Right atrium auricular region (tissue), 2 donors: ENCODE measurements around the gene SDR9C7. TPM values are rescaled to one million over a fixed set of nuclear protein-coding genes. Genes with fewer than 3 reads are reported as not detected.
"Not testable (repeated sequence)": the region's sequence is repeated elsewhere in the genome, so short reads cannot be mapped to it uniquely, and the experiment has no call there.

ENCODE experiments used
- DNase-seq: peaks from one replicate; pipeline ENCODE4 v3.0.0-alpha.2; 2019; ENCODE audit warnings: low spot score
- H3K27ac ChIP-seq, 2 donors: fragments of 200-600 bp; sonication (generic); 1 replicate in 1 of 2; 2 replicates in 1 of 2; pipeline ENCODE4 v1.5.1; 2016 to 2019
- H3K27me3 ChIP-seq, 2 donors: fragments of 200-600 bp; sonication (generic); one replicate each; pipeline versions ENCODE4 v1.5.1 to v1.6.0; 2017 to 2019
- H3K36me3 ChIP-seq: fragments of 200-600 bp; sonication (generic); one replicate; pipeline ENCODE4 v1.5.1; 2016
- H3K4me1 ChIP-seq, 2 donors: fragments of 200-600 bp; sonication (generic); one replicate each; pipeline versions ENCODE4 v1.5.1 to v1.6.0; 2017 to 2019
- H3K4me3 ChIP-seq, 2 donors: fragments of 200-600 bp; sonication (generic); 1 replicate in 1 of 2; 2 replicates in 1 of 2; pipeline ENCODE4 v1.5.1; 2017 to 2019; ENCODE audit warnings: mild to moderate bottlenecking in 1 of 2, moderate library complexity in 1 of 2
- H3K9me3 ChIP-seq, 2 donors: fragments of 200-600 bp; sonication (generic); one replicate each; pipeline ENCODE4 v1.5.1; 2019
- total RNA-seq, 2 donors: library from RNA; depleted of rRNA; stranded (reverse); fragments of >200 nt; gene quantifications; one replicate each; pipeline ENCODE4 v1.1.0, GENCODE V29; 2016
- TF ChIP-seq, protein P1 (sequence below), 2 donors: fragments of 200-600 bp; sonication (generic); IDR thresholded peaks; one replicate each; pipeline ENCODE4 v1.5.1; 2019; ENCODE audit warnings: antibody characterized with exemption in 2 of 2

SDR9C7 gene
- total RNA-seq, 2 donors from 2014 or later = 0.28 TPM; not detected in 1

- Histone ChIP-seq H3K4me1 (no peaks in the 10 kb centered on the region), H3K27me3 (no peaks in the 10 kb centered on the region), H3K4me3 (no peak overlapping the region), H3K36me3 (no peaks in the 10 kb centered on the region), H3K9me3 (no peaks in the 10 kb centered on the region), H3K27ac (no peak overlapping the region)
- DNase-seq = no peak
- TF ChIP-seq, protein P1, sequence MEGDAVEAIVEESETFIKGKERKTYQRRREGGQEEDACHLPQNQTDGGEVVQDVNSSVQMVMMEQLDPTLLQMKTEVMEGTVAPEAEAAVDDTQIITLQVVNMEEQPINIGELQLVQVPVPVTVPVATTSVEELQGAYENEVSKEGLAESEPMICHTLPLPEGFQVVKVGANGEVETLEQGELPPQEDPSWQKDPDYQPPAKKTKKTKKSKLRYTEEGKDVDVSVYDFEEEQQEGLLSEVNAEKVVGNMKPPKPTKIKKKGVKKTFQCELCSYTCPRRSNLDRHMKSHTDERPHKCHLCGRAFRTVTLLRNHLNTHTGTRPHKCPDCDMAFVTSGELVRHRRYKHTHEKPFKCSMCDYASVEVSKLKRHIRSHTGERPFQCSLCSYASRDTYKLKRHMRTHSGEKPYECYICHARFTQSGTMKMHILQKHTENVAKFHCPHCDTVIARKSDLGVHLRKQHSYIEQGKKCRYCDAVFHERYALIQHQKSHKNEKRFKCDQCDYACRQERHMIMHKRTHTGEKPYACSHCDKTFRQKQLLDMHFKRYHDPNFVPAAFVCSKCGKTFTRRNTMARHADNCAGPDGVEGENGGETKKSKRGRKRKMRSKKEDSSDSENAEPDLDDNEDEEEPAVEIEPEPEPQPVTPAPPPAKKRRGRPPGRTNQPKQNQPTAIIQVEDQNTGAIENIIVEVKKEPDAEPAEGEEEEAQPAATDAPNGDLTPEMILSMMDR (IDR thresholded peaks at IDR 0.05) = no peak
These were observed 12.9 kb downstream of the SDR9C7 start for GRCh38 chr12:56921346-56921745.

DNA sequence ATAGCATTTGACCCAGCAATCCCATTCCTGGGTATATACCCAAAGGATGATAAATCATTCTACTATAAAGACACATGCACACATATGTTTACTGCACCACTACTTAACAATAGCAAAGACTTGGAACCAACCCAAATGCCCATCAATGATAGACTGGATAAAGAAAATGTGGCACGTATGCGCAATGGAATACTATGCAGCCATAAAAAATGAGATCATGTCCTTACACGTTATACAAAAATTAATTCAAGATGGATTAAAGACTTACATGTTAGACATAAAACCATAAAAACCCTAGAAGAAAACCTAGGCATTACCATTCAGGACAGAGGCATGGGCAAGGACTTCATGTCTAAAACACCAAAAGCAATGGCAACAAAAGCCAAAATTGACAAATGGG, 16.1 kb downstream of the SDR9C7 start:
- H3K27ac ChIP-seq, DNase-seq, H3K36me3 ChIP-seq, H3K4me1 ChIP-seq, H3K9me3 ChIP-seq, H3K27me3 ChIP-seq, H3K4me3 ChIP-seq: not testable (repeated sequence)

DNA sequence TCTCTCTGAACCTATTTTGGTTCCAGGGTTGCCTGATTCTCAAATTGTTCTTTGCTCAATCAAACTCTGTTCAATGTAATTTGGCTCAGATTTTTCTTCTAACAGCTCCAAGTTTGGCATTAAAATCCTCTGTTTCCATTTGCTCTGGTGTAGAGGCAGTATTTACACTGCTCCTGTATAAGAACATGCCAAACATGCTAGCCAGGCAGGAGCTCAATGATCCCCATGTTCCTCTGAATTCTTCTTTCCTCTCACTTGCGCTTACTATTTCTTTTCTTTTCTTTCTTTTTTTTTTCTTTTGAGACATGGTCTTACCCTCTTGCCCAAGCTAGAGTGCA, 17.2 kb downstream of the SDR9C7 start:
- no peaks in the 10 kb centered on the region for H3K9me3 ChIP-seq
- DNase-seq = no peak
- no peak overlapping the region for H3K4me3 ChIP-seq

GRCh38 chr12:56916296-56916995, 17.8 kb downstream of the SDR9C7 start:
- Histone ChIP-seq H3K4me1 (no peaks in the 10 kb centered on the region), H3K4me3 (no peak overlapping the region), H3K27ac (no peak overlapping the region), H3K36me3 (no peaks in the 10 kb centered on the region), H3K27me3 (no peaks in the 10 kb centered on the region), H3K9me3 (no peaks in the 10 kb centered on the region)
- TF ChIP-seq, protein P1 (IDR thresholded peaks at IDR 0.05) = no peak
- DNase-seq = no peak

More for the DNA sequence above, 17.2 kb downstream of the SDR9C7 start:
- H3K27me3 ChIP-seq = no peaks in the 10 kb centered on the region
- TF ChIP-seq, protein P1 (IDR thresholded peaks at IDR 0.05) = no peak
- H3K36me3 ChIP-seq = no peaks in the 10 kb centered on the region
- H3K27ac ChIP-seq = no peak overlapping the region
- H3K4me1 ChIP-seq = no peaks in the 10 kb centered on the region

GRCh38 chr12:56914724-56915123, 19.5 kb downstream of the SDR9C7 start:
- Histone ChIP-seq H3K4me1 (no peaks in the 10 kb centered on the region), H3K4me3 (no peak overlapping the region), H3K9me3 (peaks cover 0 to 1% of the 10 kb centered on the region in 2 donors), H3K27me3 (no peaks in the 10 kb centered on the region), H3K36me3 (no peaks in the 10 kb centered on the region), H3K27ac (no peak overlapping the region)
- DNase-seq = no peak
- TF ChIP-seq, protein P1 (IDR thresholded peaks at IDR 0.05) = no peak

- TF ChIP-seq, protein P1 (IDR thresholded peaks at IDR 0.05) = no peak
- Histone ChIP-seq H3K4me1 (no peaks in the 10 kb centered on the region), H3K9me3 (peaks cover 0 to 5% of the 10 kb centered on the region in 2 donors), H3K27me3 (no peaks in the 10 kb centered on the region), H3K36me3 (no peaks in the 10 kb centered on the region), H3K27ac (no peak overlapping the region), H3K4me3 (no peak overlapping the region)
- DNase-seq = no peak
These were observed 20.0 kb downstream of the SDR9C7 start for GRCh38 chr12:56914256-56914655.

GRCh38 chr12:56909403-56909802, 24.8 kb downstream of the SDR9C7 start:
- H3K27me3 ChIP-seq, H3K4me1 ChIP-seq, H3K9me3 ChIP-seq, H3K4me3 ChIP-seq, H3K27ac ChIP-seq, DNase-seq, H3K36me3 ChIP-seq: not testable (repeated sequence)
